Measurements from ENCODE around the gene FYN.

GRCh38 chr6:111782192-111782809 is 91.0 kb downstream of the FYN start:
- TF ChIP-seq CTCF (IDR thresholded peaks at IDR 0.05 in 2 of 3, conservative IDR thresholded peaks at IDR 0.05 in 1 of 3; ENCODE audit: control insufficient read depth in 2 of 3, extremely low read depth in 1 of 3, insufficient read depth in 1 of 3, low read depth in 3 of 3, low read length in 3 of 3) (no peak), YY1 (IDR thresholded peaks at IDR 0.05; ENCODE audit: low read depth, low read length) (no peak), KDM1A (IDR thresholded peaks at IDR 0.05; ENCODE audit: borderline replicate concordance) (no peak)
